Fibroblast of lung (primary cell): ENCODE results near the gene RNLS.

Experiments
- CTCF ChIP-seq, 2 donors: IDR thresholded peaks in 1 of 2; conservative IDR thresholded peaks in 1 of 2; 1 replicate in 1 of 2; 2 replicates in 1 of 2; pipeline ENCODE4 v1.5.1; 2011 to 2012; ENCODE audit warnings: low read length in 2 of 2, control low read depth in 1 of 2, inconsistent platforms in 1 of 2, low read depth in 1 of 2, mild to moderate bottlenecking in 1 of 2
- EZH2 ChIP-seq: IDR thresholded peaks from 2 replicates; pipeline ENCODE4 v1.5.1; 2012; ENCODE audit warnings: low read length, control low read depth, mild to moderate bottlenecking; ENCODE audit errors: missing control alignments

- TF ChIP-seq CTCF (conservative IDR thresholded peaks at IDR 0.05 in 1 of 2, IDR thresholded peaks at IDR 0.05 in 1 of 2; ENCODE audit: low read depth in 1 of 2, low read length in 2 of 2) (no peak), EZH2 (no peak)
Measured at GRCh38 chr10:88421590-88421989, 161.5 kb downstream of the RNLS start.
